Measurements from ENCODE around the gene TSPAN10. TPM values are rescaled to one million over a fixed set of nuclear protein-coding genes. Genes with fewer than 3 reads are reported as not detected.

Gene TSPAN10
- total RNA-seq, 4 donors from 2014 or later: 0.99 to 9.2 (median 2.5) TPM

DNA sequence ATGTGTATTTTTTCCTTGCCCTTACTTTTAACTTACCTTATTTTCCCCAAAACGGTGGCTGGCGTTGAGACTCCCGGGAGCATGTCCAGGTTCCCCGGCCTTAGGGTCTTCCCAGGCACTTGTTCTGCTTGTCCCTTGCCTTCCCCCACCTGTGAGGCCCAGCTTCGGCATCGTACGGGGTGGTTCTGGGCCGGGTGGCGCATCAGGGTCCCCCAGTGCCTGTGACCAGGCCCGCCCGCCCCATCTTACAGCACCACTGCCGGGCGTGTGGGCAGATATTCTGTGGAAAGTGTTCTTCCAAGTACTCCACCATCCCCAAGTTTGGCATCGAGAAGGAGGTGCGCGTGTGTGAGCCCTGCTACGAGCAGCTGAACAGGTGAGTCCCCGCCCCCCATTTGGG lies 54.2 kb downstream of the TSPAN10 start:
- no peak for DNase-seq (ENCODE audit: low spot score in 2 of 2)
- H3K27ac ChIP-seq: no peak overlapping the region
- H3K9me3 ChIP-seq: no peaks in the 10 kb centered on the region
- no peaks in the 10 kb centered on the region for H3K27me3 ChIP-seq
- peaks cover 7% of the 10 kb centered on the region for H3K4me1 ChIP-seq
- no peak for TF ChIP-seq EP300 (IDR thresholded peaks at IDR 0.05)
- TF ChIP-seq, protein P1, sequence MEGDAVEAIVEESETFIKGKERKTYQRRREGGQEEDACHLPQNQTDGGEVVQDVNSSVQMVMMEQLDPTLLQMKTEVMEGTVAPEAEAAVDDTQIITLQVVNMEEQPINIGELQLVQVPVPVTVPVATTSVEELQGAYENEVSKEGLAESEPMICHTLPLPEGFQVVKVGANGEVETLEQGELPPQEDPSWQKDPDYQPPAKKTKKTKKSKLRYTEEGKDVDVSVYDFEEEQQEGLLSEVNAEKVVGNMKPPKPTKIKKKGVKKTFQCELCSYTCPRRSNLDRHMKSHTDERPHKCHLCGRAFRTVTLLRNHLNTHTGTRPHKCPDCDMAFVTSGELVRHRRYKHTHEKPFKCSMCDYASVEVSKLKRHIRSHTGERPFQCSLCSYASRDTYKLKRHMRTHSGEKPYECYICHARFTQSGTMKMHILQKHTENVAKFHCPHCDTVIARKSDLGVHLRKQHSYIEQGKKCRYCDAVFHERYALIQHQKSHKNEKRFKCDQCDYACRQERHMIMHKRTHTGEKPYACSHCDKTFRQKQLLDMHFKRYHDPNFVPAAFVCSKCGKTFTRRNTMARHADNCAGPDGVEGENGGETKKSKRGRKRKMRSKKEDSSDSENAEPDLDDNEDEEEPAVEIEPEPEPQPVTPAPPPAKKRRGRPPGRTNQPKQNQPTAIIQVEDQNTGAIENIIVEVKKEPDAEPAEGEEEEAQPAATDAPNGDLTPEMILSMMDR (IDR thresholded peaks at IDR 0.05): no peak
- TF ChIP-seq POLR2A (IDR thresholded peaks at IDR 0.05): no peak
- no peak for TF ChIP-seq POLR2AphosphoS5 (IDR thresholded peaks at IDR 0.05)
- peaks cover 100% of the 10 kb centered on the region for H3K36me3 ChIP-seq
- 89% methylated on average over 10 of the region's 18 CpGs for WGBS
- no peak overlapping the region for H3K4me3 ChIP-seq

DNA sequence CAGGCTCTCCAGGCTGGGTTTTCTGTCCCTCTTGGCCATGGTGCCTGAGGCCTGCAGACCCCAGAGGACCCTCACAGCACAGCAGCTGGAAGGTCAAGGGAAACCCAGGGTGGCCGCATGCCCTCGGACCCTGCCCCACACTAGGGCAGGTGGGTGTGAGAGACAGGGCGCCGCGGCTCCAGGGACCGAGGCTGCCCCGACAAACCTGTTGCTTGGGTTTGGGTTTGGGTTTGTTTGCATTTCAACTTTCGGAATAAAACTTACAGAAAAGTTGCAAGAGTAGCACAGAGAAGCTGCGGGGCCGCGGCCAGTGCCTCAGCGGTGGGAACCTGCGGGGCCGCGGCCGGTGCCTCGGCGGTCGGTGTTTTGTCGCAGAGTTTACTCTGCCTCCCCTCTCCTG lies 54.6 kb downstream of the TSPAN10 start:
- 97% methylated on average over 13 of the region's 20 CpGs for WGBS
- Histone ChIP-seq H3K4me3 (no peak overlapping the region), H3K27ac (no peak overlapping the region), H3K4me1 (peaks cover 6% of the 10 kb centered on the region), H3K9me3 (no peaks in the 10 kb centered on the region), H3K36me3 (peaks cover 100% of the 10 kb centered on the region), H3K27me3 (no peaks in the 10 kb centered on the region)
- no peak for TF ChIP-seq POLR2A (IDR thresholded peaks at IDR 0.05)
- no peak for TF ChIP-seq EP300 (IDR thresholded peaks at IDR 0.05)
- TF ChIP-seq, protein P1 (IDR thresholded peaks at IDR 0.05): no peak
- no peak for TF ChIP-seq POLR2AphosphoS5 (IDR thresholded peaks at IDR 0.05)
- DNase-seq (ENCODE audit: low spot score in 2 of 2): no peak

DNA sequence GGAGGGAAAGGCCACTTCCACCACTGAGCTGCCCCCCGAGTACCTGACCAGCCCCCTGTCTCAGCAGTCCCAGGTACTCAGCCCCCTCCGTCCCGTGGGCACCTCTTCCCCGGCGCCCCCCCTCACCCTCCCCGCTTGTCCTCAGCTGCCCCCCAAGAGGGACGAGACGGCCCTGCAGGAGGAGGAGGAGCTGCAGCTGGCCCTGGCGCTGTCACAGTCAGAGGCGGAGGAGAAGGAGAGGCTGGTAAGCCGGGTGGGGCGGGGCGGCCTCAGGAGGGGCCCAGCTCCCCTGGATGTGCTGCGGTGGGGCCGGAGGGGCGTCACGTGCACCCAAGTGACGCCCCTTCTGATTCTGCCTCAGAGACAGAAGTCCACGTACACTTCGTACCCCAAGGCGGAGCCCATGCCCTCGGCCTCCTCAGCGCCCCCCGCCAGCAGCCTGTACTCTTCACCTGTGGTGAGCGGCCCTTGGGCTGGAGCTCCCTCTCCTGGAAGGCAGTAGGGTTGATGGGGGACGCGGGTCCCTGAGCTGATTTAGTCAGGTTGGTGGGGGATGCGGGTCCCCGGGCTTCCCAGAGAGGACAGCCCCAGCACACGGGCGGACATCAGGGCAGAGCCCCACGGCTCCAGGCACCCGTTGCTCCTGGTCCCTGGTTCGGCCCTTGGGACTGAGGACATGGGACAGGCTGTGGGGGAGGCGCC lies 56.7 kb downstream of the TSPAN10 start:
- peaks cover 100% of the 10 kb centered on the region for H3K36me3 ChIP-seq
- H3K4me1 ChIP-seq: peaks cover 2% of the 10 kb centered on the region
- DNase-seq (ENCODE audit: low spot score in 2 of 2): no peak
- WGBS: 92% methylated on average over 7 of the region's 35 CpGs
- no peak overlapping the region for H3K27ac ChIP-seq
- TF ChIP-seq POLR2AphosphoS5 (IDR thresholded peaks at IDR 0.05) (no peak), EP300 (IDR thresholded peaks at IDR 0.05) (no peak), POLR2A (IDR thresholded peaks at IDR 0.05) (no peak)
- TF ChIP-seq, protein P1 (IDR thresholded peaks at IDR 0.05): no peak
- no peaks in the 10 kb centered on the region for H3K27me3 ChIP-seq
- no peak overlapping the region for H3K4me3 ChIP-seq
- no peaks in the 10 kb centered on the region for H3K9me3 ChIP-seq

DNA sequence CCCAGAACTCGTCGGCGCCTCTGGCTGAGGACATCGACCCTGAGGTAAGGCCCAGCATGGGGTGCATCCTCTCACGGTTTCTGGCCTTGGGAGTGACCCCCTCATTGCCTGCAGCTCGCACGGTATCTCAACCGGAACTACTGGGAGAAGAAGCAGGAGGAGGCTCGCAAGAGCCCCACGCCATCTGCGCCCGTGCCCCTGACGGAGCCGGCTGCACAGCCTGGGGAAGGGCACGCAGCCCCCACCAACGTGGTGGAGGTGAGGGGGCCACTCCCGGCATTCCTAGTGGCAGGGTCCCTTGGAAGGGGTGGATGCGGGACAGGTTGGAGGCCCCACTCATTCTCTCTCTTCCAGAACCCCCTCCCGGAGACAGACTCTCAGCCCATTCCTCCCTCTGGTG lies 57.8 kb downstream of the TSPAN10 start:
- TF ChIP-seq EP300 (IDR thresholded peaks at IDR 0.05) (no peak), POLR2A (IDR thresholded peaks at IDR 0.05) (no peak), POLR2AphosphoS5 (IDR thresholded peaks at IDR 0.05) (no peak)
- TF ChIP-seq, protein P1 (IDR thresholded peaks at IDR 0.05): no peak
- no peak overlapping the region for H3K4me3 ChIP-seq
- DNase-seq (ENCODE audit: low spot score in 2 of 2): no peak
- 96% methylated on average over 14 of the region's 19 CpGs for WGBS
- H3K9me3 ChIP-seq: no peaks in the 10 kb centered on the region
- H3K36me3 ChIP-seq: peaks cover 98% of the 10 kb centered on the region
- H3K27me3 ChIP-seq: no peaks in the 10 kb centered on the region
- no peaks in the 10 kb centered on the region for H3K4me1 ChIP-seq
- H3K27ac ChIP-seq: no peak overlapping the region

DNA sequence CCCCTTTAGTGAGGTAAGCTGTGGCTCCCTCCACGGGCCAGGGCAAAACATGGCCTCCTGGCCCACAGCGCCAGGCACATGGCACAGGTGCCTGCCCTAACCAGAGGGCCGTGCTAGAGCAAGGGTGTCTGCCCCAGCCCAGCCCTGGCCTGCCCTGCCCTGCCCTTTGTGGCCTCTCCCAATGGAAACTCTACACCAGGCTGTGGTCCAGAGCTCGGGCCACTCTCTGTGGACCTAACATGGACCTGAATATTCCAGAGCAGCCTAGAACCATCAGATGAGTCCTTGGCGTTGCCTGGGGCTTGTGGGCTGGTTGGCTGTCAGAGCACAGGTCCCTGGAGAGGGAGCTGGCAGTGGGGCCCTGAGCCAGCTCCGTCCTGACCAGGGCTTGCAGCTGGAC lies 58.2 kb downstream of the TSPAN10 start:
- TF ChIP-seq, protein P1 (IDR thresholded peaks at IDR 0.05): no peak
- TF ChIP-seq EP300 (IDR thresholded peaks at IDR 0.05) (no peak), POLR2AphosphoS5 (IDR thresholded peaks at IDR 0.05) (no peak), POLR2A (IDR thresholded peaks at IDR 0.05) (no peak)
- no peak overlapping the region for H3K27ac ChIP-seq
- no peaks in the 10 kb centered on the region for H3K27me3 ChIP-seq
- 80% methylated on average over 2 of the region's 6 CpGs for WGBS
- H3K4me1 ChIP-seq: no peaks in the 10 kb centered on the region
- no peak overlapping the region for H3K4me3 ChIP-seq
- no peaks in the 10 kb centered on the region for H3K9me3 ChIP-seq
- H3K36me3 ChIP-seq: peaks cover 96% of the 10 kb centered on the region
- DNase-seq (ENCODE audit: low spot score in 2 of 2): no peak
